Measurements from ENCODE around the gene RRP1B.

The RRP1B gene

GRCh38 chr21:43665879-43666278, 6.5 kb downstream of the RRP1B start:
- Histone ChIP-seq H3K27me3 (ENCODE audit: insufficient read depth, poor library complexity, severe bottlenecking) (no peaks in the 10 kb centered on the region), H3K4me1 (ENCODE audit: insufficient read depth, poor library complexity, severe bottlenecking) (peaks cover 10% of the 10 kb centered on the region), H3K36me3 (ENCODE audit: low read depth) (peaks cover 64% of the 10 kb centered on the region), H3K9me3 (ENCODE audit: severe bottlenecking) (no peaks in the 10 kb centered on the region), H3K27ac (ENCODE audit: poor library complexity, severe bottlenecking) (no peak overlapping the region), H3K4me3 (ENCODE audit: severe bottlenecking) (no peak overlapping the region)
- TF ChIP-seq CTCF (IDR thresholded peaks at IDR 0.05; ENCODE audit: poor library complexity, severe bottlenecking): no peak
- ATAC-seq (ENCODE audit: low read depth) (no peak), DNase-seq (ENCODE audit: low spot score) (no peak)

- H3K4me3 ChIP-seq (ENCODE audit: severe bottlenecking): no peak overlapping the region
- peaks cover 61% of the 10 kb centered on the region for H3K36me3 ChIP-seq (ENCODE audit: low read depth)
Observed at GRCh38 chr21:43667191-43667904, 8.0 kb downstream of the RRP1B start.

GRCh38 chr21:43669828-43670605, 10.7 kb downstream of the RRP1B start:
- Histone ChIP-seq H3K36me3 (ENCODE audit: low read depth) (peaks cover 61% of the 10 kb centered on the region), H3K27me3 (ENCODE audit: insufficient read depth, poor library complexity, severe bottlenecking) (no peaks in the 10 kb centered on the region), H3K4me3 (ENCODE audit: severe bottlenecking) (no peak overlapping the region), H3K4me1 (ENCODE audit: insufficient read depth, poor library complexity, severe bottlenecking) (peaks cover 9% of the 10 kb centered on the region), H3K9me3 (ENCODE audit: severe bottlenecking) (no peaks in the 10 kb centered on the region), H3K27ac (ENCODE audit: poor library complexity, severe bottlenecking) (no peak overlapping the region)
- no peak for ATAC-seq (ENCODE audit: low read depth)
- TF ChIP-seq CTCF (IDR thresholded peaks at IDR 0.05; ENCODE audit: poor library complexity, severe bottlenecking): no peak
- no peak for DNase-seq (ENCODE audit: low spot score)

More at GRCh38 chr21:43667191-43667904, 8.0 kb downstream of the RRP1B start:
- H3K27me3 ChIP-seq (ENCODE audit: insufficient read depth, poor library complexity, severe bottlenecking): no peaks in the 10 kb centered on the region
- TF ChIP-seq CTCF (IDR thresholded peaks at IDR 0.05; ENCODE audit: poor library complexity, severe bottlenecking): no peak
- ATAC-seq (ENCODE audit: low read depth): peak; percentile 73
- H3K9me3 ChIP-seq (ENCODE audit: severe bottlenecking): no peaks in the 10 kb centered on the region
- no peak for DNase-seq (ENCODE audit: low spot score)
- peak overlapping the region; percentile 17 for H3K27ac ChIP-seq (ENCODE audit: poor library complexity, severe bottlenecking)
- H3K4me1 ChIP-seq (ENCODE audit: insufficient read depth, poor library complexity, severe bottlenecking): peaks cover 9% of the 10 kb centered on the region

GRCh38 chr21:43675871-43676270, 16.5 kb downstream of the RRP1B start:
- ATAC-seq (ENCODE audit: low read depth): no peak
- no peak for TF ChIP-seq CTCF (IDR thresholded peaks at IDR 0.05; ENCODE audit: poor library complexity, severe bottlenecking)
- H3K4me3 ChIP-seq (ENCODE audit: severe bottlenecking): no peak overlapping the region
- H3K9me3 ChIP-seq (ENCODE audit: severe bottlenecking): no peaks in the 10 kb centered on the region
- no peak overlapping the region for H3K27ac ChIP-seq (ENCODE audit: poor library complexity, severe bottlenecking)
- H3K27me3 ChIP-seq (ENCODE audit: insufficient read depth, poor library complexity, severe bottlenecking): no peaks in the 10 kb centered on the region
- DNase-seq (ENCODE audit: low spot score): no peak
- H3K4me1 ChIP-seq (ENCODE audit: insufficient read depth, poor library complexity, severe bottlenecking): no peaks in the 10 kb centered on the region
- H3K36me3 ChIP-seq (ENCODE audit: low read depth): peaks cover 91% of the 10 kb centered on the region

Data from RWPE2 (cell line).